DND-41 (cell line): ENCODE data around the gene GOSR2.
"Not testable (repeated sequence)": the region's sequence is repeated elsewhere in the genome, so short reads cannot be mapped to it uniquely, and the experiment has no call there.

Source experiments
- ATAC-seq: fragments of 200-7000 bp; cut with Tn5 transposase; 3 replicates; pipeline ENCODE4 v1.9.1; 2021; ENCODE audit warnings: low read depth; ENCODE audit not compliant: insufficient read depth
- DNase-seq: peaks from one replicate; pipeline ENCODE4 v3.0.0-alpha.2; 2020
- H2AFZ ChIP-seq: 2 replicates; pipeline ENCODE4 v1.6.0; 2012; ENCODE audit warnings: low read depth, low read length
- H3K27ac ChIP-seq: 2 replicates; pipeline ENCODE4 v1.5.1; 2012; ENCODE audit warnings: low read length, inconsistent platforms
- H3K27me3 ChIP-seq: fragments of 200-600 bp; sonication (generic); 2 replicates; pipeline ENCODE4 v1.6.0; 2012; ENCODE audit warnings: low read length, mild to moderate bottlenecking, inconsistent platforms; ENCODE audit not compliant: insufficient read depth, poor library complexity
- H3K36me3 ChIP-seq: 2 replicates; pipeline ENCODE4 v1.5.1; 2012; ENCODE audit warnings: low read length, inconsistent platforms; ENCODE audit not compliant: insufficient read depth
- H3K4me1 ChIP-seq: 2 replicates; pipeline ENCODE4 v1.5.1; 2012; ENCODE audit warnings: mild to moderate bottlenecking, low read length; ENCODE audit not compliant: insufficient read depth
- H3K4me2 ChIP-seq: 2 replicates; pipeline ENCODE4 v1.6.0; 2012; ENCODE audit warnings: mild to moderate bottlenecking, moderate library complexity, low read length, inconsistent platforms; ENCODE audit not compliant: insufficient read depth
- H3K4me3 ChIP-seq, 2 experiments: fragments of 200-600 bp in 1 of 2; shearing (Covaris generic) in 1 of 2; 2 replicates each; pipeline ENCODE4 v1.5.1; 2012 to 2016; ENCODE audit warnings: inconsistent platforms in 2 of 2, low read length in 2 of 2, mild to moderate bottlenecking in 2 of 2, low read depth in 1 of 2, moderate library complexity in 1 of 2
- H3K79me2 ChIP-seq: 2 replicates; pipeline ENCODE4 v1.6.0; 2012; ENCODE audit warnings: low read length, inconsistent platforms; ENCODE audit not compliant: insufficient read depth
- H3K9ac ChIP-seq: 2 replicates; pipeline ENCODE4 v1.6.0; 2012; ENCODE audit warnings: low read depth, mild to moderate bottlenecking, inconsistent platforms, low read length, moderate library complexity
- H3K9me3 ChIP-seq: 2 replicates; pipeline ENCODE4 v1.5.1; 2012; ENCODE audit warnings: low read length, moderate library complexity, mild to moderate bottlenecking, inconsistent platforms; ENCODE audit not compliant: insufficient read depth, severe bottlenecking
- H4K20me1 ChIP-seq: 2 replicates; pipeline ENCODE4 v1.6.0; 2012; ENCODE audit warnings: low read length; ENCODE audit not compliant: insufficient read depth
- EZH2 ChIP-seq: IDR thresholded peaks from 3 replicates; pipeline ENCODE4 v1.6.1; 2012; ENCODE audit warnings: borderline replicate concordance, low read depth, mild to moderate bottlenecking, moderate library complexity, low read length, inconsistent platforms; ENCODE audit not compliant: severe bottlenecking
- TF ChIP-seq, protein P1 (sequence below): IDR thresholded peaks from 2 replicates; pipeline ENCODE4 v1.5.1; 2012; ENCODE audit warnings: borderline replicate concordance, low read length, moderate library complexity, mild to moderate bottlenecking; ENCODE audit not compliant: poor library complexity, severe bottlenecking; ENCODE audit errors: extremely low read depth

GOSR2 gene

DNA sequence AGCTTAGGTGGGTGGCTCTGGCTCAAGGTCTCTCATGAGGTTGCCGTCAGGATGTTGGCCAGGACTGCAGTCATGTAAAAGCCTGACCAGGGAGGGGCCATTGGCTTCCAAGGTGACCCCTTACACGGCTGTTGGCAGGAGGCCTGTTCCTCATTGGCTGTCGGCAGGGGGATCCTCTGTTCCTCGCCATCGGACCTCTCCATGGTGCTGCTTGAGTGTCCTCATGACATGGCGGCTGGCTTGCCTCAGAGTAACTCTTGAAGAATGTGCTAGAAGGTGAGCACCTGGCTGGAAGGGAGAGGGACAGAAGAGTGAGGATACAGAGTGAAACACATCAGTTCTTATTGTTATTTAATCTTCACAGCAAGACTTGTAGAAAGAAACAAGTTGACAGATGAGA lies 60.8 kb downstream of the GOSR2 start:
- no peak for ATAC-seq
- Histone ChIP-seq H3K4me3 (no peak overlapping the region), H3K27ac (no peak overlapping the region), H2AFZ (no peak overlapping the region), H3K4me1 (peaks cover 7% of the 10 kb centered on the region), H3K27me3 (peaks cover 10% of the 10 kb centered on the region), H3K9me3 (no peaks in the 10 kb centered on the region), H3K36me3 (no peaks in the 10 kb centered on the region), H3K79me2 (no peaks in the 10 kb centered on the region), H3K4me2 (no peak overlapping the region), H4K20me1 (no peaks in the 10 kb centered on the region), H3K9ac (no peak overlapping the region)
- DNase-seq = no peak
- TF ChIP-seq EZH2 = no peak
- TF ChIP-seq, protein P1, sequence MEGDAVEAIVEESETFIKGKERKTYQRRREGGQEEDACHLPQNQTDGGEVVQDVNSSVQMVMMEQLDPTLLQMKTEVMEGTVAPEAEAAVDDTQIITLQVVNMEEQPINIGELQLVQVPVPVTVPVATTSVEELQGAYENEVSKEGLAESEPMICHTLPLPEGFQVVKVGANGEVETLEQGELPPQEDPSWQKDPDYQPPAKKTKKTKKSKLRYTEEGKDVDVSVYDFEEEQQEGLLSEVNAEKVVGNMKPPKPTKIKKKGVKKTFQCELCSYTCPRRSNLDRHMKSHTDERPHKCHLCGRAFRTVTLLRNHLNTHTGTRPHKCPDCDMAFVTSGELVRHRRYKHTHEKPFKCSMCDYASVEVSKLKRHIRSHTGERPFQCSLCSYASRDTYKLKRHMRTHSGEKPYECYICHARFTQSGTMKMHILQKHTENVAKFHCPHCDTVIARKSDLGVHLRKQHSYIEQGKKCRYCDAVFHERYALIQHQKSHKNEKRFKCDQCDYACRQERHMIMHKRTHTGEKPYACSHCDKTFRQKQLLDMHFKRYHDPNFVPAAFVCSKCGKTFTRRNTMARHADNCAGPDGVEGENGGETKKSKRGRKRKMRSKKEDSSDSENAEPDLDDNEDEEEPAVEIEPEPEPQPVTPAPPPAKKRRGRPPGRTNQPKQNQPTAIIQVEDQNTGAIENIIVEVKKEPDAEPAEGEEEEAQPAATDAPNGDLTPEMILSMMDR = no peak

DNA sequence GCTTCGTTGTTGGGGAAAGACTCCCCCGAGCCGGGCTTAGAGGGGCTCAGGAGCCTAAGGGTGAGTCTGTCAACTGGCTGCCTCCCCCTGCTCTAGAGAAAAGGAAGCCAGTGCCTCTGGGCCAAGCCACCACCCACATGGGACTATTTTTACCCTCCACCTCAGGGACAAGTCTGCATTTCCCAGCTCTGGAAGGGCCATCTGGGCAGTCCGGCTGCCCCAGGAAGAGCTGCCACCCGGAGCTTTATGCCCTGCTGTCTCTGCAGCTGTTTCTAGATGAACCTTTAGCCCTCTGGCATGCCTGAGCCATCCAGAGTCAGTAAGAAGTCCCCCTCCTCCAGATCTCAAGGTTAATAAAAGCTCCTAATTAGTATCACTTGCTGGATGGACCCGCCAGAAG lies 61.4 kb downstream of the GOSR2 start:
- DNase-seq = no peak
- no peak overlapping the region for H3K9ac ChIP-seq
- no peak overlapping the region for H3K4me3 ChIP-seq

DNA sequence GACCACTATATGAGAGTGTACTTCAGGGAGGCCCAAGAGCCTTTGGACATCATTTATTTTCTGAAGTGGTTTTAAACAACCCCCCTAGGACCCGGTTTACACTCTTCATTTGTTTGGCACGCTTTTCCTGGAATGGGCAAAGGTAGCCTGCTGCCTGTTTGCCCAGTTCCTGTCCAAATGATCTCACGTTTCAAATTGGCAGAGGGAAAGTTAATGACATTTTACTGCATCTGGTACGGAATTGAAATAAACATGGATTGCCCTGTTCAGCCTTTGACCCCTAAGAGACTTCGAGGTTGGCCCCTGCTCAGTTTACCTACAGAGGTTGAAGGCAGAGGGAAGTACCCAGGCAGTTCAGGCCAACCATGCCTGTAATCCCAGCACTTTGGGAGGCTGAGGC lies 61.9 kb downstream of the GOSR2 start:
- Histone ChIP-seq H2AFZ (no peak overlapping the region), H3K27me3 (peaks cover under 1% of the 10 kb centered on the region), H3K4me1 (no peaks in the 10 kb centered on the region), H3K79me2 (no peaks in the 10 kb centered on the region), H3K27ac (no peak overlapping the region), H4K20me1 (no peaks in the 10 kb centered on the region), H3K9ac (no peak overlapping the region), H3K4me2 (no peak overlapping the region), H3K4me3 (no peak overlapping the region), H3K9me3 (no peaks in the 10 kb centered on the region), H3K36me3 (no peaks in the 10 kb centered on the region)
- no peak for TF ChIP-seq EZH2
- TF ChIP-seq, protein P1 = no peak
- ATAC-seq (no peak), DNase-seq (no peak)

More for the DNA sequence above, 61.4 kb downstream of the GOSR2 start:
- no peak for TF ChIP-seq EZH2
- TF ChIP-seq, protein P1 = no peak
- Histone ChIP-seq H3K27me3 (peaks cover 5% of the 10 kb centered on the region), H4K20me1 (no peaks in the 10 kb centered on the region), H3K36me3 (no peaks in the 10 kb centered on the region), H2AFZ (no peak overlapping the region), H3K27ac (no peak overlapping the region), H3K79me2 (no peaks in the 10 kb centered on the region), H3K9me3 (no peaks in the 10 kb centered on the region), H3K4me2 (no peak overlapping the region), H3K4me1 (peaks cover 2% of the 10 kb centered on the region; the same call in 1 of the 2 replicates)
- ATAC-seq = no peak

DNA sequence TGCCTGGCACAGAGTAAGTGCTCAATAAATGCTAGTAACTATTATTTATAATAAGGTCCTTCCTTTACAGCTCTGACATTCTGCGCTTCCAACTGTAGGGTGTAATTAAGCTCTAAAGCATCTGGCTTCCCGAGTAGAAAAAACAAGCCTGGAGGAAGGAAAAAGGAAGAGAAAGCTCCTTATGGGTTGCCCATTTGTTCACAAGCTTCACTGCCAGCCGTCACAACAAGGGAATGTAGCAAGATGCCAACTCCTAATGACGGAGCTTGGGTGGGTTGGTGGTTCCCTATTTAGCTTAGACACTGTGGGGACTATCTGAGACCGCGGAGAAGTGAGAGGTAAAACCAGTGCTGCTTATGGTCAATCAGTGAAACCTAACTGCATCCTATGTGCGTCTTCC lies 63.4 kb downstream of the GOSR2 start:
- Histone ChIP-seq H3K9ac (no peak overlapping the region), H3K9me3 (no peaks in the 10 kb centered on the region), H3K4me2 (no peak overlapping the region), H3K36me3 (no peaks in the 10 kb centered on the region), H3K4me1 (no peaks in the 10 kb centered on the region), H3K4me3 (no peak overlapping the region), H3K27ac (no peak overlapping the region), H3K79me2 (no peaks in the 10 kb centered on the region), H3K27me3 (no peaks in the 10 kb centered on the region), H2AFZ (no peak overlapping the region), H4K20me1 (no peaks in the 10 kb centered on the region)
- TF ChIP-seq, protein P1 = no peak
- TF ChIP-seq EZH2 = no peak
- no peak for ATAC-seq
- no peak for DNase-seq

DNA sequence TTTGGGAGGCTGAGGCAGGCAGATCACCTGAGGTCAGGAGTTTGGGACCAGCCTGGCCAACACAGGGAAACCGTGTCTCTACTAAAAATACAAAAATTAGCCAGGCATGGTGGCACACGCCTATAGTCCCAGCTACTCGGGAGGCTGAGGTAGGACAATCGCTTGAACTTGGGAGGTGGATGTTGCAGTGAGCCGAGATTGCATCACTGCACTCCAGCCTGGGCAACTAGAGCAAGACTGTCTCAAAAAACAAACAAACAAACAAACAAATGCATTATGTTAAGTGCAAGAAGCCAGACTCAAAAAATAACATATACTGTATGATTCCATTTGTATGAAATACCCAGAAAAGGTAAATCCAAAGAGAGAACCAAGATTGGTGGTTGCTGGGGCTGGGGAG lies 65.0 kb downstream of the GOSR2 start:
- not testable (repeated sequence) for H3K27me3 ChIP-seq, H4K20me1 ChIP-seq, H3K36me3 ChIP-seq

More for the DNA sequence above, 65.0 kb downstream of the GOSR2 start:
- not testable (repeated sequence) for H3K27ac ChIP-seq, H2AFZ ChIP-seq, ATAC-seq, H3K9ac ChIP-seq, H3K4me2 ChIP-seq, H3K4me3 ChIP-seq, DNase-seq, H3K79me2 ChIP-seq, H3K9me3 ChIP-seq, H3K4me1 ChIP-seq
